Body of pancreas (tissue), 4 donors: ENCODE measurements around the gene ITIH3.
A peak's percentile ranks its signal among the peaks of the same experiment; 100 is the strongest.

Source experiments
- CTCF ChIP-seq, 7 experiments: fragments of 450-650 bp in 4 of 7; fragments of 200-600 bp in 3 of 7; sonication (generic) in 3 of 7; IDR thresholded peaks; one replicate each; pipeline ENCODE4 v1.5.1; 2016 to 2019; ENCODE audit warnings: antibody characterized with exemption in 7 of 7
- POLR2A ChIP-seq, 3 donors: fragments of 450-650 bp; IDR thresholded peaks; one replicate each; pipeline ENCODE4 v1.6.1; 2016; ENCODE audit warnings: antibody characterized with exemption in 3 of 3, mild to moderate bottlenecking in 2 of 3

- TF ChIP-seq CTCF (IDR thresholded peaks at IDR 0.05): peak; percentile 11 to 45 (median 38)
- no peak for TF ChIP-seq POLR2A (IDR thresholded peaks at IDR 0.05)
These were observed 4.4 kb downstream of the ITIH3 start for GRCh38 chr3:52798978-52799476.
